GM18502 (cell line): ENCODE data around the gene DSCAM.
"Not testable (repeated sequence)": the region's sequence is repeated elsewhere in the genome, so short reads cannot be mapped to it uniquely, and the experiment has no call there.

Experiments used
- ATAC-seq: cut with Tn5 transposase; IDR thresholded peaks from one replicate; pipeline ENCODE4 v1.9.1; 2021; ENCODE audit warnings: mild to moderate bottlenecking; ENCODE audit not compliant: unreplicated experiment, poor library complexity

DSCAM gene

GRCh38 chr21:40043423-40043822, 803.5 kb downstream of the DSCAM start:
- no peak for ATAC-seq

DNA sequence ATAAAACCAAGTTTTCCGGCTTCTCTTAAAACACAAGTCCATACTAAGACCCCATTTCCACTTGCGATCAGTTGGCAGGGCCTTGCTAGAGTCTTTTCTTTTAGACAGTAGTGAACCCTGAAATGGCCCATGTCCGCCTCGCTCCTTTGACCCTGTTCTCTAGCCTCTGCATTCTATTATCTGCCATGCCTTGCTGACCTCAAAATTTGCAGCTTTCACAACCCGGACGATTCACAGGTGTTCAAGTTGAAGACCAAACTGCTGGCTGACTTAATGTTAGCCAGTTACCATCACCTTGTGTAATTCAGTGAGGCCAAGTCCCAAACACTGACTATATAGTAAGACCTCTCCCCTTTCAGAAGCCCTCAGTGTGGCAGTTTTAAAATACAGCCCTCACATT, 805.5 kb downstream of the DSCAM start:
- no peak for ATAC-seq

DNA sequence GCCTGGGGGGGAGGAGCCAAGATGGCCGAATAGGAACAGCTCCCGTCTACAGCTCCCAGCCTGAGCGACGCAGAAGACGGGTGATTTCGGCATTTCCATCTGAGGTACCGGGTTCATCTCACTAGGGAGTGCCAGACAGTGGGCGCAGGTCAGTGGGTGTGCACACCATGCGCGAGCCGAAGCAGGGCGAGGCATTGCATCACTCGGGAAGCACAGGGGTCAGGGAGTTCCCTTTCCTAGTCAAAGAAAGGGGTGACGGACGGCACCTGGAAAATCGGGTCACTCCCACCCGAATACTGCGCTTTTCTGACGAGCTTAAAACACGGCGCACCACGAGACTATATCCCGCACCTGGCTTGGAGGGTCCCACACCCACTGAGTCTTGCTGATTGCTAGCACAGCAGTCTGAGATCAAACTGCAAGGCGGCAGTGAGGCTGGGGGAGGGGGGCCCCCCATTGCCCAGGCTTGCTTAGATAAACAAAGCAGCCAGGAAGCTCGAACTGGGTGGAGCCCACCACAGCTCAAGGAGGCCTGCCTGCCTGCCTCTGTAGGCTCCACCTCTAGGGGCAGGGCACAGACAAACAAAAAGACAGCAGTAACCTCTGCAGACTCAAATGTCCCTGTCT, 813.7 kb downstream of the DSCAM start:
- not testable (repeated sequence) for ATAC-seq

- ATAC-seq = no peak
These were observed 817.1 kb downstream of the DSCAM start for GRCh38 chr21:40029888-40030287.

DNA sequence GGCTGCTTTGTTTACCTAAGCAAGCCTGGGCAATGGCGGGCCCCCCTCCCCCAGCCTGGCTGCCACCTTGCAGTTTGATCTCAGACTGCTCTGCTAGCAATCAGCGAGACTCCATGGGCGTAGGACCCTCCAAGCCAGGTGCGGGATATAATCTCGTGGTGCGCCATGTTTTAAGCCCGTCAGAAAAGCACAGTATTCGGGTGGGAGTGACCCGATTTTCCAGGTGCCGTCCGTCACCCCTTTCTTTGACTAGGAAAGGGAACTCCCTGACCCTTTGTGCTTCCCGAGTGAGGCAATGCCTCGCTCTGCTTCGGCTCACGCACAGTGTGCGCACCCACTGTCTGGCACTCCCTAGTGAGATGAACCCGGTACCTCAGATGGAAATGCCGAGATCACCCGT, 818.6 kb downstream of the DSCAM start:
- ATAC-seq = not testable (repeated sequence)

DNA sequence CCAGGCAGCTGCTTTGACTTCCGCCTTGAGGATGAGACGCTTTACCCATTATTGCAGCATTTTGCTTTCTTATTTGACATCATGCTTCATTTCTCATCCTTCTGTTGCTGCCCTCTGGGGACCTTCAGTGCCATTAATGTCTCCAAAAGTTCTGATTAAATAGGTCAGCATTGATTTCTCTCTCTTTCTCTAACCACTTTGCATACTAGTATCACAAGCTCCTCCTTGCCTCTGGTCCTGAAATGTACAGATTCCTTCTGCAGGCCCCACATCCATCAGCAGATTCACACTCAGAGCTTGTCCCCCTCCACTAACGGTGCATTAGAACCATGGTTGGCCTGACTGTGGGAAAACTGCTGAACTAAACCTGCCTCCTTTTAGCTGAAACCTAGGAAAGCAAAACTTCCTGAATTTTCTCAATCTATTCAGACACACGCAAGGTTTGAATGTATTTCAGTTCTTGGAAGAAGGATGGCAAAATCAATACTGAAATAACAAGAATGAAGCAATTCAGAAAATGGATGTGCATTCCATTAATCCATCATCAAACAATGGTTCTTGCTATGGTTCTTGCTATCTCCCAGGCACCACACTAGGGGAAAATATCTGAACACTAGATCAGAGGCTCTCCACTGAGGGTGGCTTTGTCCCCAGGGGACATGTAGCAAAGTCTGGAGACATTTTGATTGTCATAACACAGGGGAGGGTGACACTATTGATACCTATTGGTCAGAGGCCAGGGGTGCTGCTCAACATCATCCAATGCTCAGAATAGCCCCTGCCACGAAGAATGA, 825.2 kb downstream of the DSCAM start:
- ATAC-seq = no peak

DNA sequence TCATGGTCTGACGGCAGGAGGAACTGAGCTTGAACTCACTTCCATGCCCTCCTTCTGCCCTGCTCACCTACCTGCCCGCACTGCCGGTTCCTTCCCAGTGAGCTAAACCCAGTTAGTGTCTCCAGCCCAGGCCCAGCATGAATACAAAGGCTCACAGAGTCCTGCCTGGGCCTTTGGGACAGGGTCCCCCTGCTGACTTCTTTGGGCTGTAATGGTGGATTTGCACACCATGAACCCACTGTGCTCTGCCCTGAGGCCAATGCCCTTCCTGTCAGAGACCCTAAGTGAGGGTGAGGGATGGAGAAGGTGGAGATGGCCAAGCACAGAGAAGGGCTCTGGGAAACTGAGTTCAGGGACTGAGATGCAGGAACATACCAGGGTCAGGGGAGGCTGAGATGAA, 826.3 kb downstream of the DSCAM start:
- ATAC-seq = no peak

GRCh38 chr21:40018871-40019475, 828.0 kb downstream of the DSCAM start:
- ATAC-seq = no peak

GRCh38 chr21:40016667-40017066, 830.3 kb downstream of the DSCAM start:
- no peak for ATAC-seq

GRCh38 chr21:40016234-40016633, 830.7 kb downstream of the DSCAM start:
- ATAC-seq = no peak

DNA sequence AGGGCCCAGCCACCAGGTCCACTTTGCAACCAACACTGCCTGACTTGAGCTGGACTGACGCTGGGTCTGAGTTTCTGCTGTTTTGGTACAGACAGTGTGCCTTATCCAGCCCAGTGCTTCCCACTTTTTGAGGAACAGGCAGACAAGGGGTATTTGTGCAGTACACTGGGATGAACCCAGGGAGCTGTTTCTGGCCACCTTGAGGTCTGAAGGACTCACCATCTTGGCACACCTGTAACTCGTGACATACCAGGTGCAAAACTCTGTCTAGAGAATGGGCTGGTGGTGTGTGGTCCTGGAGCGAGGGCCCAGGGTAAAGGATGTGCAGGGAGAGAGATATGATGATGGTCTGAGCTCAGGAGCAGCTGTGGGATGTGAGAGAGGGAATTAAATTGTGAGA, 831.1 kb downstream of the DSCAM start:
- no peak for ATAC-seq

DNA sequence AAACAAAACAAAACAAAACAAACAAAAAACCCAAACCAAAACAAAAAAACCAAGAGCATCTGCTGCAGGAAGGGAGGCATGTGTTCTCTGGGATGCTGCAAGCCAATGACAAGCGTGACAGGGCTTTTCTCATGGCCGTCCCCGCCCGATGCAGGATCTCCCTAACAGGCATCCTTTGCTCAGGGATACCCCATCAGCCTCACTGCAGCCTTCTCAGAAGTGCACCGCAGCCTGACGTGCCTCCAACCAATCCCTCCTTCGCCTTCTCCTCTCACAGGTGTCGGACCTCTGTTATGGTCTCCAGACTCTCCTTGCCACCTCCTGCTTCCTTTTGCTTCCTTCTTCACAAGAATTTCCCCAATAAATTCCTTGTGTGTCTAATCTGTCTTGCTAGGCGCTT, 832.6 kb downstream of the DSCAM start:
- ATAC-seq = no peak

- no peak for ATAC-seq
These were observed 833.8 kb downstream of the DSCAM start for GRCh38 chr21:40013001-40013735.

- ATAC-seq = no peak
These were observed 835.6 kb downstream of the DSCAM start for GRCh38 chr21:40011371-40011770.

DNA sequence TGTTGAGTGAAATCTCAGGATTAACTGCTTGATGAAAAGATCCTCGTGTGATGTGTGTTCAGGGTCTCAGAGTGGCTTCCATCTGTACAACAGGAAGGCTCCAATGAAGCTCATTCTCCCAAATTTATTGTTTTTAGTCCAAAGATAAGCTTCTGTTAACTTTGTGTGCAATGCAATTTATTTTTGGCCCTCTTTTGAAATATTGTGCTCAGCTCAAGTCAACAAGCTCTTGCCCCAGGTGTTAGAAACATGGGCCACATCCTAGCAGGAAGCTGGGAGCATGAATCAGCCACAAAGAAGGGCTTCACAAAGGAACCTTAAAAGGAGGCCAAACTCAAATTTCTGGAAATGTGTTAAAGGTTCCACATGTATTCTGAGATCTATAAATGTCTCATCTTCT, 844.0 kb downstream of the DSCAM start:
- no peak for ATAC-seq

DNA sequence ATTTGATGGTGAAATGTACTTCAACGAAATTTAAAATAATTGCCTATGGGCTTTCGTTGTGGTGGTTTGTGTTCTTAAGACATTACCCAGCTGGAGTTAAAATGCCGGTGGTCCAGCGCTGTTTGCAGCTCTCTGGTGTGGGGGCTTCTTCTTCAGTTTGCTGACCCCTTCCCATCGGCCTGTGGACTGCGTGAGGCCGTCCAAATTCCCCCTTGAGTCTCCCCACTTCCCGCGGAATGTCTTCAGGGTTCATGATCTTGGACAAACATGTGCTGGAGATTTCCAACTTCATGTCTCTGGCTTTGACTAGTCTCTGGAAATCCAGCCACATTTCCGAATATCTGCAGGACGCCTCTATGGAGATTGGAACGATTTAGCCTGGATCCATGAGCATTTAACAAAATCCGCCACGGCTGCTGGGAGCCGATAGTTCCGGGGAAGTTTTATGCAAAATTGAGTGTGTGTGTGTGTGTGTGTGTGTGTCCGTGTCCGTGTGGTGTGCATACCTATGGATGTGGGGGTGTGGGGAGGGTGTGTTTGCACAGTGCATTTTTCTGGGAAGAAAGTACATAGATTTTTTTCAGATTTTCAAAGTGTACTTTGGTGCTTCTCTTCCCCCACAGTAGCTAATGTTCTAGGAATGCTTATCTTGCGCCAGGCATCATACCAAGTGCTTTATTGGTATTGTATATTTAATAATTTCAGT, 862.5 kb downstream of the DSCAM start:
- no peak for ATAC-seq

GRCh38 chr21:39980241-39980820, 866.6 kb downstream of the DSCAM start:
- ATAC-seq = no peak

GRCh38 chr21:39979321-39979720, 867.6 kb downstream of the DSCAM start:
- ATAC-seq = no peak

- ATAC-seq = no peak
These were observed 870.2 kb downstream of the DSCAM start for GRCh38 chr21:39976800-39977199.
